H1 (cell line): ENCODE results near the gene TWIST2.

Experiments used
- EZH2 ChIP-seq: fragments of 200-600 bp; sonication (generic); IDR thresholded peaks from 2 replicates; pipeline ENCODE4 v1.7.1; 2012; ENCODE audit warnings: low read depth, mild to moderate bottlenecking, moderate library complexity, low read length, inconsistent platforms; ENCODE audit not compliant: severe bottlenecking
- HDAC2 ChIP-seq, 2 experiments: fragments of 300-600 bp in 1 of 2; sonication (generic) in 1 of 2; IDR thresholded peaks; 2 replicates each; pipeline ENCODE4 v1.6.1; 2011 to 2012; ENCODE audit warnings: low read depth in 2 of 2, low read length in 2 of 2, mild to moderate bottlenecking in 2 of 2, moderate library complexity in 2 of 2, borderline replicate concordance in 1 of 2, inconsistent platforms in 1 of 2
- PHF8 ChIP-seq: fragments of 200-600 bp; sonication (generic); conservative IDR thresholded peaks from 2 replicates; pipeline ENCODE4 v1.7.1; 2012; ENCODE audit warnings: low read depth, mild to moderate bottlenecking, inconsistent platforms, low read length, moderate library complexity
- POLR2A ChIP-seq, 2 experiments: IDR thresholded peaks; 1 replicate in 1 of 2; 2 replicates in 1 of 2; pipeline ENCODE4 v1.6.1; 2011; ENCODE audit warnings: low read depth in 2 of 2, low read length in 2 of 2, mild to moderate bottlenecking in 2 of 2; ENCODE audit errors: control extremely low read depth in 1 of 2
- POLR2AphosphoS5 ChIP-seq: IDR thresholded peaks from 2 replicates; pipeline ENCODE4 v1.6.1; 2011; ENCODE audit warnings: low read depth, low read length
- POU5F1 ChIP-seq: IDR thresholded peaks from 2 replicates; pipeline ENCODE4 v1.6.1; 2011; ENCODE audit warnings: low read depth, mild to moderate bottlenecking, low read length, moderate library complexity
- SIN3A ChIP-seq, 2 experiments: IDR thresholded peaks in 1 of 2; conservative IDR thresholded peaks in 1 of 2; 2 replicates each; pipeline ENCODE4 v1.6.1; 2011 to 2012; ENCODE audit warnings: low read length in 2 of 2, improper control_type of control experiment in 1 of 2, low read depth in 1 of 2, mild to moderate bottlenecking in 1 of 2
- TF ChIP-seq, protein P1 (sequence below), 3 experiments: IDR thresholded peaks; 1 replicate in 2 of 3; 2 replicates in 1 of 3; pipeline versions ENCODE4 v1.5.1 to v1.6.1; 2011; ENCODE audit warnings: low read length in 3 of 3, mild to moderate bottlenecking in 3 of 3, inconsistent platforms in 2 of 3, low read depth in 1 of 3, moderate library complexity in 1 of 3; ENCODE audit not compliant: insufficient read depth in 1 of 3; ENCODE audit errors: control extremely low read depth in 1 of 3

DNA sequence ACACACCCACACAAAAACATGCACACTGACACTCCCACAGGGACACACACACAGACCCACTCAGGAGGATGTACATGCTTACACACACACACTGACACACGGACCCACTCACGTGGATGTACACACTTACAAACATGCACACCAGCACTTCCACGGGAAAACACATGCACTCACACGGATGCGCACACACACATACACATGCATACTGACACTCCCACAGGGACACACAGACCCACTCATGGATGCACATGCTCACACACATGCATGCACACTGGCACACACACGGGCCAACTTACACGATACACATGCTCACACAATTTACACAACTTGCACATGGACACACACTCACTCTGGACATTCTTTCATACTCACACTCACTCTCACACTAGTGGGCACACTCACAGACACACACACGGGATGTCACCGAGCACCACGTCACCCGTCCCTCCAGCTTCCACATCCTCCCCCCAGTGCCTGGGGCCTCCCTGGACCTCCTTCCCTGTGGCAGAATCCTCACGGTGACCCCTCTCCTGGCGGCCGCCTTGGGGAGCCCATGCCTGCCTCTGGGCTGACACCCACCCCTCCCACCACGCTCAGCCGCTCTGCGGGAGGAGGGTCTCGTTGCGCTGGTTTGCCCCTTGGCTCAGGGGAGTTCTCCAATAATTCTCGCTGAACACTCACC is 58.5 kb downstream of the TWIST2 start:
- TF ChIP-seq EZH2 (no peak), PHF8 (no peak), POLR2AphosphoS5 (no peak), HDAC2 (IDR thresholded peaks at IDR 0.05; ENCODE audit: borderline replicate concordance in 1 of 2, low read depth in 2 of 2, low read length in 2 of 2) (no peak), POLR2A (IDR thresholded peaks at IDR 0.05; ENCODE audit: control extremely low read depth in 1 of 2, low read depth in 2 of 2, low read length in 2 of 2) (no peak), SIN3A (conservative IDR thresholded peaks at IDR 0.05 in 1 of 2, IDR thresholded peaks at IDR 0.05 in 1 of 2; ENCODE audit: low read depth in 1 of 2, low read length in 2 of 2) (no peak), POU5F1 (no peak)
- TF ChIP-seq, protein P1, sequence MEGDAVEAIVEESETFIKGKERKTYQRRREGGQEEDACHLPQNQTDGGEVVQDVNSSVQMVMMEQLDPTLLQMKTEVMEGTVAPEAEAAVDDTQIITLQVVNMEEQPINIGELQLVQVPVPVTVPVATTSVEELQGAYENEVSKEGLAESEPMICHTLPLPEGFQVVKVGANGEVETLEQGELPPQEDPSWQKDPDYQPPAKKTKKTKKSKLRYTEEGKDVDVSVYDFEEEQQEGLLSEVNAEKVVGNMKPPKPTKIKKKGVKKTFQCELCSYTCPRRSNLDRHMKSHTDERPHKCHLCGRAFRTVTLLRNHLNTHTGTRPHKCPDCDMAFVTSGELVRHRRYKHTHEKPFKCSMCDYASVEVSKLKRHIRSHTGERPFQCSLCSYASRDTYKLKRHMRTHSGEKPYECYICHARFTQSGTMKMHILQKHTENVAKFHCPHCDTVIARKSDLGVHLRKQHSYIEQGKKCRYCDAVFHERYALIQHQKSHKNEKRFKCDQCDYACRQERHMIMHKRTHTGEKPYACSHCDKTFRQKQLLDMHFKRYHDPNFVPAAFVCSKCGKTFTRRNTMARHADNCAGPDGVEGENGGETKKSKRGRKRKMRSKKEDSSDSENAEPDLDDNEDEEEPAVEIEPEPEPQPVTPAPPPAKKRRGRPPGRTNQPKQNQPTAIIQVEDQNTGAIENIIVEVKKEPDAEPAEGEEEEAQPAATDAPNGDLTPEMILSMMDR (IDR thresholded peaks at IDR 0.05; ENCODE audit: control extremely low read depth in 1 of 3, insufficient read depth in 1 of 3, low read depth in 1 of 3, low read length in 3 of 3): no peak
